Loucy (cell line): ENCODE measurements around the gene EREG.

Experiments
- H2AFZ ChIP-seq: fragments of 200-600 bp; sonication (generic); 2 replicates; pipeline ENCODE4 v1.6.0; 2016; ENCODE audit warnings: antibody characterized with exemption, mild to moderate bottlenecking, low read length, moderate library complexity
- H3F3A ChIP-seq: fragments of 200-600 bp; 2 replicates; pipeline ENCODE4 v1.6.0; 2016; ENCODE audit warnings: antibody characterized with exemption, low read depth, mild to moderate bottlenecking
- H3K27me3 ChIP-seq: fragments of 200-600 bp; sonication (generic); 2 replicates; pipeline ENCODE4 v1.6.1; 2014; ENCODE audit warnings: low read length, mild to moderate bottlenecking; ENCODE audit not compliant: insufficient read depth, poor library complexity, severe bottlenecking
- H3K36me3 ChIP-seq: fragments of 200-600 bp; sonication (generic); 2 replicates; pipeline ENCODE4 v1.6.1; 2016; ENCODE audit warnings: low read length; ENCODE audit not compliant: insufficient read depth
- H3K4me1 ChIP-seq: fragments of 200-600 bp; sonication (generic); 2 replicates; pipeline ENCODE4 v1.5.1; 2014; ENCODE audit warnings: low read length, mild to moderate bottlenecking; ENCODE audit not compliant: insufficient read depth, poor library complexity, severe bottlenecking
- H3K4me2 ChIP-seq: fragments of 200-600 bp; sonication (generic); 2 replicates; pipeline ENCODE4 v1.6.0; 2014; ENCODE audit warnings: antibody characterized with exemption, low read length, low read depth, mild to moderate bottlenecking; ENCODE audit not compliant: poor library complexity, severe bottlenecking
- H3K4me3 ChIP-seq: fragments of 200-600 bp; sonication (generic); 2 replicates; pipeline ENCODE4 v1.5.1; 2014; ENCODE audit warnings: low read length, mild to moderate bottlenecking, mixed read lengths; ENCODE audit not compliant: poor library complexity, severe bottlenecking
- H3K79me2 ChIP-seq: fragments of 200-600 bp; sonication (generic); 2 replicates; pipeline ENCODE4 v1.6.1; 2014; ENCODE audit warnings: low read length; ENCODE audit not compliant: insufficient read depth
- H3K9ac ChIP-seq: fragments of 200-600 bp; sonication (generic); 2 replicates; pipeline ENCODE4 v1.6.0; 2014; ENCODE audit warnings: mild to moderate bottlenecking, low read depth, low read length, moderate library complexity; ENCODE audit not compliant: poor library complexity, severe bottlenecking
- H3K9me2 ChIP-seq: fragments of 200-600 bp; sonication (generic); replicated peaks from 2 replicates; pipeline ENCODE4 v1.6.1; 2016; ENCODE audit warnings: low read depth, low read length, mixed read lengths
- H3K9me3 ChIP-seq: fragments of 200-600 bp; sonication (generic); 2 replicates; pipeline ENCODE4 v1.6.1; 2014; ENCODE audit warnings: mild to moderate bottlenecking, antibody characterized with exemption, low read length, low read depth; ENCODE audit not compliant: insufficient read depth
- H4K20me1 ChIP-seq: fragments of 200-600 bp; sonication (generic); 2 replicates; pipeline ENCODE4 v1.6.0; 2014; ENCODE audit warnings: antibody characterized with exemption, low read length, mild to moderate bottlenecking; ENCODE audit not compliant: insufficient read depth, poor library complexity, severe bottlenecking
- EZH2phosphoT487 ChIP-seq: fragments of 200-600 bp; IDR thresholded peaks from 2 replicates; pipeline ENCODE4 v1.6.1; 2018; ENCODE audit warnings: antibody characterized with exemption, mild to moderate bottlenecking, moderate library complexity, borderline replicate concordance
- TF ChIP-seq, protein P1 (sequence below): fragments of 200-600 bp; sonication (generic); conservative IDR thresholded peaks from 2 replicates; pipeline ENCODE4 v1.5.1; 2014; ENCODE audit warnings: mild to moderate bottlenecking, antibody characterized with exemption, low read length

Gene EREG

DNA sequence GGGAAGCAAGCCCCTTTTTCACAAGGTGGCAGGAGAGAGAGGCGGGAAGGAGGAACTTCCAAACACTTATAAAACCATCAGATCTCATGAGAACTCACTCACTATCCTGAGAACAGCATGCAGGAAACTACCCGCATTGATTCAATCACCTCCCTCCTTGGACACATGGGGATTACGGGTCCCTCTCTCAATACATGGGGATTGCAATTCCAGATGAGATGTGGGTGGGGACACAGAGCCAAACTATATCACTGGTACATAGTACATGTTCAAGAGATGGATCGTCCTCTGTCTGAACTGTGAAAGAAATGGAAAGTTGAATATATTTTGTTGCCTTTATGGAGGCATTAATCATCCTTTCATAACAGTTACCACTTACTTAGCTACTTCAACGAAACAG, 12.8 kb downstream of the EREG start:
- Histone ChIP-seq H4K20me1 (no peaks in the 10 kb centered on the region), H3K4me1 (no peaks in the 10 kb centered on the region), H2AFZ (no peak overlapping the region), H3K36me3 (no peaks in the 10 kb centered on the region), H3K9ac (no peak overlapping the region), H3K4me3 (no peak overlapping the region), H3K79me2 (no peaks in the 10 kb centered on the region), H3K27me3 (no peaks in the 10 kb centered on the region), H3K9me2 (no peaks in the 10 kb centered on the region), H3K4me2 (no peak overlapping the region), H3K9me3 (no peaks in the 10 kb centered on the region), H3F3A (no peaks in the 10 kb centered on the region)
- no peak for TF ChIP-seq EZH2phosphoT487
- TF ChIP-seq, protein P1, sequence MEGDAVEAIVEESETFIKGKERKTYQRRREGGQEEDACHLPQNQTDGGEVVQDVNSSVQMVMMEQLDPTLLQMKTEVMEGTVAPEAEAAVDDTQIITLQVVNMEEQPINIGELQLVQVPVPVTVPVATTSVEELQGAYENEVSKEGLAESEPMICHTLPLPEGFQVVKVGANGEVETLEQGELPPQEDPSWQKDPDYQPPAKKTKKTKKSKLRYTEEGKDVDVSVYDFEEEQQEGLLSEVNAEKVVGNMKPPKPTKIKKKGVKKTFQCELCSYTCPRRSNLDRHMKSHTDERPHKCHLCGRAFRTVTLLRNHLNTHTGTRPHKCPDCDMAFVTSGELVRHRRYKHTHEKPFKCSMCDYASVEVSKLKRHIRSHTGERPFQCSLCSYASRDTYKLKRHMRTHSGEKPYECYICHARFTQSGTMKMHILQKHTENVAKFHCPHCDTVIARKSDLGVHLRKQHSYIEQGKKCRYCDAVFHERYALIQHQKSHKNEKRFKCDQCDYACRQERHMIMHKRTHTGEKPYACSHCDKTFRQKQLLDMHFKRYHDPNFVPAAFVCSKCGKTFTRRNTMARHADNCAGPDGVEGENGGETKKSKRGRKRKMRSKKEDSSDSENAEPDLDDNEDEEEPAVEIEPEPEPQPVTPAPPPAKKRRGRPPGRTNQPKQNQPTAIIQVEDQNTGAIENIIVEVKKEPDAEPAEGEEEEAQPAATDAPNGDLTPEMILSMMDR, result no peak

DNA sequence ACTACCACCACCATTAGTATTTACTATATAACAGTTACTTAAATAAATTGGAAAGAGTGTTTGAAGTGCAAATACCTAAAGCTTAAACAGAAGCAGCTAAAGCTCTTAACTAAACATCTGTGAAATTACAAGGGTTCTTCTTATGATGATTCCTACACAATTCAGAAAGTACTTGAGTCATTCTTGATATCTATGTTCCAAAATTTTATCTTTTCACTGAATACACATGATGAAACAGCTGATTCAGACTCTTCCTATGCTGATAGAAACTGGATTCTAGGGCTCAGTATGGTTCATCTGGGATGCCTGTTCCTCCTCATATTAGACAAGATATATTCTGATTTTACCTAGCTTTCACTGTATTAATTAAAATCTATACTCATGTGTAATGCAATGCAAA, 13.6 kb downstream of the EREG start:
- Histone ChIP-seq H3F3A (no peaks in the 10 kb centered on the region), H3K79me2 (no peaks in the 10 kb centered on the region), H3K9ac (no peak overlapping the region), H2AFZ (no peak overlapping the region), H3K27me3 (no peaks in the 10 kb centered on the region), H3K9me3 (no peaks in the 10 kb centered on the region), H3K9me2 (no peaks in the 10 kb centered on the region), H4K20me1 (no peaks in the 10 kb centered on the region), H3K36me3 (no peaks in the 10 kb centered on the region), H3K4me1 (no peaks in the 10 kb centered on the region), H3K4me3 (no peak overlapping the region), H3K4me2 (no peak overlapping the region)
- TF ChIP-seq EZH2phosphoT487, result no peak
- TF ChIP-seq, protein P1, result no peak

DNA sequence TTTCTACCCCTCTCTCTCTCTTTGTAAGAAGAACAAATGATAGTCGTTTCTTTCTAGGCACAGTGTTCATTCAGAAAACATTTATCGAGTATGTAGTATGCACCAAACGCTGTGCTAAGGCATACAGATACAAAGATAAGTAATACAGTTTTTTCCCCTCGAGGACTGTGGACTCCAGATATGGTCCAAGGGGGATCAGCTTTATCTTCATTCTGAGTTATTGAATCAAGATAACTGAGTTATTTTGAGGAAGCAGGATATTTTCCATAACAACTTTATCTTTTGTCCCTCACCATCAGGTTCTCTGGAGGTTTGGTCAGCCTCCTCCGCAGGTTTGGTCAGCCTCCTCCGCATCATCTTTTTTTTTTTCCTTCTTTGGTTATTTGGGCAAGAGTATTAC, 15.0 kb downstream of the EREG start:
- Histone ChIP-seq H3K36me3 (no peaks in the 10 kb centered on the region), H3K27me3 (no peaks in the 10 kb centered on the region), H4K20me1 (no peaks in the 10 kb centered on the region), H2AFZ (no peak overlapping the region), H3K9me3 (no peaks in the 10 kb centered on the region), H3F3A (no peaks in the 10 kb centered on the region), H3K4me1 (no peaks in the 10 kb centered on the region), H3K4me3 (no peak overlapping the region), H3K9ac (no peak overlapping the region), H3K79me2 (no peaks in the 10 kb centered on the region), H3K9me2 (no peaks in the 10 kb centered on the region), H3K4me2 (no peak overlapping the region)
- TF ChIP-seq, protein P1, result no peak
- TF ChIP-seq EZH2phosphoT487, result no peak
